Stimulated activated CD8-positive, alpha-beta memory T cell treated with anti-CD3 and anti-CD28 coated beads, Interleukin-7, amount 100 ng/mL, for 24 hours (primary cell): ENCODE measurements around the gene SMARCD1.
"Not testable (repeated sequence)": the region's sequence is repeated elsewhere in the genome, so short reads cannot be mapped to it uniquely, and the experiment has no call there.

Source experiments
- DNase-seq: peaks from one replicate; pipeline ENCODE4 v3.0.0-alpha.2; 2020; ENCODE audit warnings: low read depth

The SMARCD1 gene

GRCh38 chr12:50145439-50145838 lies 60.3 kb downstream of the SMARCD1 start:
- DNase-seq: no peak

DNA sequence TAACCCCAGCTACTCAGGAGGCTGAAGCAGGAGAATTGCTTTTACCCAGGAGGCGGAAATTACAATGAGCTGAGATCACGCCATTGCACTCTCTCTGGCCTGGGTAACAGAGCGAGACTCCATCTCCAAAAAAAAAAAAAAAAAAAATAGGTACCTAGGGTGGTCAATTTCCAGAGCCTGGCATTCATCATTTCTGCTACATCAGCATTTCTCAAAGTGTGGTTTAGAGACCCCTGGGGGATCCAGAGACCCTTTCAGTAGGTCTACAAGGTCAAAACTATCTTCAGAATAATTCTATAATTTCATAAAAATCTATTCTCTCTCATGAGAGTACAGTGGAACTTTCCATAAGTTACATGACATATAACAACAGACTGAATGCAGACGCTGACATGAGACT lies 62.1 kb downstream of the SMARCD1 start:
- DNase-seq: no peak

GRCh38 chr12:50148011-50148410 lies 62.9 kb downstream of the SMARCD1 start:
- DNase-seq: not testable (repeated sequence)

- no peak for DNase-seq
Measured at GRCh38 chr12:50149311-50149710, 64.2 kb downstream of the SMARCD1 start.
